Measurements from ENCODE around the gene TMCC3.

GRCh38 chr12:94660436-94660835 lies 10.1 kb upstream of the TMCC3 start:
- no peak for TF ChIP-seq REPIN1 (tag by site-specific recombination; IDR thresholded peaks at IDR 0.05; ENCODE audit: low read depth)
- no peak for TF ChIP-seq CTCF (tag by site-specific recombination; IDR thresholded peaks at IDR 0.05)
- no peak for TF ChIP-seq ZNF830 (tag by site-specific recombination; IDR thresholded peaks at IDR 0.05; ENCODE audit: low read depth)
- TF ChIP-seq TRIM28 (IDR thresholded peaks at IDR 0.05; ENCODE audit: borderline replicate concordance, low read length), result no peak
- no peak for TF ChIP-seq SETDB1 (IDR thresholded peaks at IDR 0.05; ENCODE audit: insufficient read length, low read length)
- no peak for TF ChIP-seq GFI1B (tag by site-specific recombination; IDR thresholded peaks at IDR 0.05)
- TF ChIP-seq ZNF10 (tag by site-specific recombination; IDR thresholded peaks at IDR 0.05), result no peak
- TF ChIP-seq ZNF354C (tag by site-specific recombination; IDR thresholded peaks at IDR 0.05; ENCODE audit: borderline replicate concordance, low read depth), result no peak
- TF ChIP-seq GLI2 (tag by site-specific recombination; IDR thresholded peaks at IDR 0.05; ENCODE audit: borderline replicate concordance, low read depth), result no peak
- TF ChIP-seq ZNF521 (tag by site-specific recombination; IDR thresholded peaks at IDR 0.05), result no peak
- TF ChIP-seq ZNF416 (tag by site-specific recombination; IDR thresholded peaks at IDR 0.05), result no peak
- no peak for TF ChIP-seq ZNF211 (tag by site-specific recombination; IDR thresholded peaks at IDR 0.05; ENCODE audit: low read depth)
- TF ChIP-seq OSR2 (tag by site-specific recombination; IDR thresholded peaks at IDR 0.05), result no peak
